Endothelial cell of umbilical vein (primary cell): ENCODE results near the gene GADL1. TPM values are rescaled to one million over a fixed set of nuclear protein-coding genes. Genes with fewer than 3 reads are reported as not detected.

Source experiments
- BruUV-seq: library from RNA; stranded (reverse); fragments of 400-500 nt; replicated peaks from 2 replicates; lab custom pipeline; 2021; lab: Mats Ljungman, UMichigan
- CTCF ChIA-PET: fragments of 300-600, 350-600 bp; sonication (Branson Sonifier 250); formaldehyde crosslinking; loops from one replicate; lab custom pipeline; 2021; ENCODE audit warnings: antibody characterized with exemption, inconsistent platforms; lab: Charles Lee
- POLR2A ChIA-PET: fragments of 300-600, 350-600 bp; sonication (Branson Sonifier 250); formaldehyde crosslinking; loops from one replicate; lab custom pipeline; 2021; ENCODE audit warnings: antibody characterized with exemption, inconsistent platforms; lab: Charles Lee
- DNase-seq: peaks from one replicate; pipeline ENCODE4 v3.0.0-alpha.2; 2011; ENCODE audit warnings: low read depth, low spot score
- FAIRE-seq: peaks from 2 replicates; lab custom pipeline; 2011; peaks lifted over from hg19 to GRCh38; lab: Jason Lieb, UNC
- H2AFZ ChIP-seq: 2 replicates; pipeline ENCODE4 v1.6.0; 2012; ENCODE audit warnings: low read depth, low read length, control low read depth, inconsistent platforms
- H3K27ac ChIP-seq: 2 replicates; pipeline ENCODE4 v1.5.1; 2011; ENCODE audit warnings: low read depth, mild to moderate bottlenecking, control low read depth, low read length, moderate library complexity; ENCODE audit not compliant: insufficient read depth
- H3K27me3 ChIP-seq, 2 experiments: 2 replicates each; pipeline versions ENCODE4 v1.6.0 to v1.6.1; 2011; ENCODE audit warnings: low read length in 2 of 2, mixed read lengths in 1 of 2; ENCODE audit not compliant: control insufficient read depth in 2 of 2, insufficient read depth in 2 of 2
- H3K36me3 ChIP-seq, 2 experiments: 2 replicates in 1 of 2; 3 replicates in 1 of 2; pipeline ENCODE4 v1.5.1; 2011; ENCODE audit warnings: low read length in 2 of 2, mild to moderate bottlenecking in 1 of 2, moderate library complexity in 1 of 2; ENCODE audit not compliant: control insufficient read depth in 2 of 2, insufficient read depth in 2 of 2; ENCODE audit errors: extremely low read depth in 1 of 2
- H3K4me1 ChIP-seq: 3 replicates; pipeline ENCODE4 v1.5.1; 2011; ENCODE audit warnings: mild to moderate bottlenecking, low read length; ENCODE audit not compliant: control insufficient read depth, insufficient read depth; ENCODE audit errors: extremely low read depth
- H3K4me2 ChIP-seq: 2 replicates; pipeline ENCODE4 v1.6.1; 2011; ENCODE audit warnings: low read length, control low read depth, mixed read lengths; ENCODE audit not compliant: insufficient read depth
- H3K4me3 ChIP-seq, 3 experiments: fragments of 200-600 bp in 1 of 3; sonication (generic), shearing (Covaris generic) in 1 of 3; replicated peaks in 1 of 3; 2 replicates each; pipeline ENCODE4 v1.5.1; 2011 to 2016; ENCODE audit warnings: control low read depth in 3 of 3, low read length in 3 of 3, mild to moderate bottlenecking in 2 of 3, inconsistent platforms in 1 of 3, low read depth in 1 of 3, moderate library complexity in 1 of 3; ENCODE audit not compliant: insufficient read depth in 1 of 3
- H3K79me2 ChIP-seq: 2 replicates; pipeline ENCODE4 v1.6.0; 2012; ENCODE audit warnings: low read length, inconsistent platforms; ENCODE audit not compliant: control insufficient read depth, insufficient read depth
- H3K9ac ChIP-seq: replicated peaks from 2 replicates; pipeline ENCODE3; 2011; ENCODE audit warnings: low read length, control low read depth; ENCODE audit not compliant: insufficient read depth; ENCODE audit errors: extremely low read depth
- H3K9me1 ChIP-seq: replicated peaks from 3 replicates; pipeline ENCODE4 v1.6.0; 2011; ENCODE audit warnings: mild to moderate bottlenecking, low read length; ENCODE audit not compliant: control insufficient read depth, insufficient read depth; ENCODE audit errors: extremely low read depth
- H3K9me3 ChIP-seq: replicated peaks from 2 replicates; pipeline ENCODE4 v1.5.1; 2012; ENCODE audit warnings: low read length, inconsistent platforms; ENCODE audit not compliant: control insufficient read depth, insufficient read depth
- H4K20me1 ChIP-seq: replicated peaks from 2 replicates; pipeline ENCODE3; 2011; ENCODE audit warnings: mild to moderate bottlenecking, low read length; ENCODE audit not compliant: control insufficient read depth, insufficient read depth; ENCODE audit errors: extremely low read depth
- CTCF ChIP-seq, 2 donors: IDR thresholded peaks; 1 replicate in 1 of 2; 2 replicates in 1 of 2; pipeline ENCODE4 v1.5.1; 2011; ENCODE audit warnings: low read length in 2 of 2, mild to moderate bottlenecking in 2 of 2, moderate library complexity in 2 of 2, control low read depth in 1 of 2, inconsistent platforms in 1 of 2, low read depth in 1 of 2; ENCODE audit not compliant: insufficient read depth in 1 of 2; ENCODE audit errors: extremely low read depth in 1 of 2
- EZH2 ChIP-seq: IDR thresholded peaks from 2 replicates; pipeline ENCODE4 v1.6.1; 2012; ENCODE audit warnings: borderline replicate concordance, low read depth, mild to moderate bottlenecking, moderate library complexity, low read length, inconsistent platforms; ENCODE audit not compliant: severe bottlenecking
- FOS ChIP-seq: IDR thresholded peaks from 2 replicates; pipeline ENCODE4 v1.6.1; 2011; ENCODE audit warnings: mild to moderate bottlenecking, low read length, moderate library complexity, borderline replicate concordance; ENCODE audit not compliant: insufficient read depth
- GATA2 ChIP-seq: IDR thresholded peaks from 2 replicates; pipeline ENCODE4 v1.7.0; 2011; ENCODE audit warnings: low read depth, mild to moderate bottlenecking, moderate library complexity, mixed read lengths, low read length; ENCODE audit not compliant: insufficient read length, insufficient read depth
- JUN ChIP-seq: IDR thresholded peaks from 2 replicates; pipeline ENCODE4 v1.6.1; 2011; ENCODE audit warnings: borderline replicate concordance, low read depth; ENCODE audit not compliant: insufficient read length, insufficient read depth
- MYC ChIP-seq: IDR thresholded peaks from one replicate; pipeline ENCODE4 v1.6.1; 2011; ENCODE audit warnings: mild to moderate bottlenecking, low read depth, low read length
- POLR2A ChIP-seq: IDR thresholded peaks from 2 replicates; pipeline ENCODE4 v1.6.1; 2012; ENCODE audit warnings: low read depth, mild to moderate bottlenecking, control low read depth, low read length
- POLR2AphosphoS5 ChIP-seq: IDR thresholded peaks from 2 replicates; pipeline ENCODE4 v1.6.1; 2012; ENCODE audit warnings: low read depth, mild to moderate bottlenecking, control low read depth, low read length, moderate library complexity; ENCODE audit not compliant: insufficient read depth
- dilution Hi-C: fragments of 300-500 bp; cut with MboI; formaldehyde crosslinking; loops from one replicate; pipeline ENCODE4 v1.15.0; 2019; ENCODE audit warnings: low sequenced_read_pairs; ENCODE audit not compliant: extremely low pct_ligation_motif_present
- intact Hi-C: fragments of 100-400 bp; cut with micrococcal nuclease; formaldehyde crosslinking; loops from one replicate; pipeline ENCODE4 v1.10.0; 2022
- polyA plus RNA-seq, 4 experiments: library from polyadenylated mRNA; depleted of rRNA in 3 of 4; stranded (reverse) in 3 of 4; unstranded in 1 of 4; fragments of >200 nt; gene quantifications; 2 replicates each; pipeline versions ENCODE4 v1.2.1 to v1.2.3, GENCODE V29; 2011 to 2012; ENCODE audit warnings: missing spikeins in 1 of 4
- total RNA-seq: library from RNA; stranded (reverse); gene quantifications from 2 replicates; pipeline ENCODE4 v1.2.3, GENCODE V29; 2021
- TF ChIP-seq, protein P1 (sequence below): IDR thresholded peaks from 2 replicates; pipeline ENCODE4 v1.6.1; 2011; ENCODE audit not compliant: insufficient read depth, insufficient read length

GADL1 gene
- total and polyA plus RNA-seq, 2 donors (not counting 3 experiments of a cell fraction or from before 2014, with no cell fraction given), result not detected

GRCh38 chr3:30713885-30714503 lies 180.5 kb downstream of the GADL1 start:
- no peak overlapping the region for H3K4me3 ChIP-seq
- FAIRE-seq (no peak), DNase-seq (no peak)
- no peak overlapping the region for H3K27ac ChIP-seq
- intact Hi-C loops, result no loop called here
- no peaks in the 10 kb centered on the region for H3K36me3 ChIP-seq
- dilution Hi-C loops, result no loop called here
- no peaks in the 10 kb centered on the region for H3K79me2 ChIP-seq
- no peaks in the 10 kb centered on the region for H4K20me1 ChIP-seq
- no peak overlapping the region for H3K4me2 ChIP-seq
- H3K9me1 ChIP-seq, result no peaks in the 10 kb centered on the region
- no peak overlapping the region for H2AFZ ChIP-seq
- no peaks in the 10 kb centered on the region for H3K9me3 ChIP-seq
- BruUV-seq, result no TSS peak
- no peak for TF ChIP-seq EZH2
- no peak for TF ChIP-seq POLR2A
- TF ChIP-seq, protein P1, sequence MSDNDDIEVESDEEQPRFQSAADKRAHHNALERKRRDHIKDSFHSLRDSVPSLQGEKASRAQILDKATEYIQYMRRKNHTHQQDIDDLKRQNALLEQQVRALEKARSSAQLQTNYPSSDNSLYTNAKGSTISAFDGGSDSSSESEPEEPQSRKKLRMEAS, result no peak
- no peak for TF ChIP-seq JUN
- no peak for TF ChIP-seq FOS
- TF ChIP-seq CTCF (IDR thresholded peaks at IDR 0.05; ENCODE audit: extremely low read depth in 1 of 2, insufficient read depth in 1 of 2, low read depth in 1 of 2, low read length in 2 of 2), result no peak
- no peak for TF ChIP-seq MYC
- TF ChIP-seq POLR2AphosphoS5, result no peak
- TF ChIP-seq GATA2, result no peak
- ChIA-PET POLR2A (no interaction called here), CTCF (no interaction called here)
- H3K9ac ChIP-seq, result no peak overlapping the region
- peaks cover 12% of the 10 kb centered on the region for H3K4me1 ChIP-seq
- no peaks in the 10 kb centered on the region for H3K27me3 ChIP-seq
